Amniotic stem cell (primary cell): ENCODE results near the gene PCDHGA5.
"Not testable (repeated sequence)": the region's sequence is repeated elsewhere in the genome, so short reads cannot be mapped to it uniquely, and the experiment has no call there.

ENCODE experiments used
- DNase-seq: peaks from one replicate; lab custom pipeline; 2025; lab: John Stamatoyannopoulos, UW

Gene PCDHGA5

GRCh38 chr5:141351591-141351990 lies 12.4 kb upstream of the PCDHGA5 start:
- DNase-seq: no peak

GRCh38 chr5:141354900-141355469 lies 9.0 kb upstream of the PCDHGA5 start, which contains the start of gene PCDHGA4:
Gene PCDHGA4, plus strand, starts transcription at chr5:141355021. Its CDS starts 87 bp downstream, at chr5:141355108.
- no peak for DNase-seq

GRCh38 chr5:141355641-141356040 lies 8.3 kb upstream of the PCDHGA5 start:
- no peak for DNase-seq

- DNase-seq: no peak
Observed at GRCh38 chr5:141356133-141356532, 7.8 kb upstream of the PCDHGA5 start.

- no peak for DNase-seq
Observed at GRCh38 chr5:141356950-141357349, 7.0 kb upstream of the PCDHGA5 start.

- no peak for DNase-seq
Observed at GRCh38 chr5:141359790-141360426, 4.1 kb upstream of the PCDHGA5 start, which contains the start of gene PCDHGB2. Gene PCDHGB2, plus strand, starts transcription at chr5:141359994. Its CDS starts 142 bp downstream, at chr5:141360136.

- no peak for DNase-seq
Observed at GRCh38 chr5:141360685-141361084, 3.3 kb upstream of the PCDHGA5 start.

- no peak for DNase-seq
Observed at GRCh38 chr5:141362719-141363118, 1.2 kb upstream of the PCDHGA5 start.

- DNase-seq: no peak
Observed at GRCh38 chr5:141366016-141366896, 2.3 kb downstream of the PCDHGA5 start.

- DNase-seq: no peak
Observed at GRCh38 chr5:141369994-141370848, 6.3 kb downstream of the PCDHGA5 start, which contains the start of gene PCDHGB3. Gene PCDHGB3, plus strand, starts transcription at chr5:141370242. Its CDS starts 153 bp downstream, at chr5:141370395.

- DNase-seq: no peak
Observed at GRCh38 chr5:141371572-141372475, 7.9 kb downstream of the PCDHGA5 start.

- DNase-seq: no peak
Observed at GRCh38 chr5:141373673-141374317, 9.8 kb downstream of the PCDHGA5 start, which contains the start of gene PCDHGA6. Gene PCDHGA6, plus strand, starts transcription at chr5:141373891. Its CDS starts 193 bp downstream, at chr5:141374084.

GRCh38 chr5:141374627-141375026 lies 10.7 kb downstream of the PCDHGA5 start:
- DNase-seq: no peak

GRCh38 chr5:141375444-141376155 lies 11.6 kb downstream of the PCDHGA5 start:
- DNase-seq: not testable (repeated sequence)

GRCh38 chr5:141382469-141383294 lies 18.7 kb downstream of the PCDHGA5 start, which contains the start of gene PCDHGA7:
Gene PCDHGA7, plus strand, starts transcription at chr5:141382742. Its CDS starts 158 bp downstream, at chr5:141382900.
- no peak for DNase-seq

- no peak for DNase-seq
Observed at GRCh38 chr5:141383345-141383744, 19.4 kb downstream of the PCDHGA5 start.

GRCh38 chr5:141384471-141385267 lies 20.7 kb downstream of the PCDHGA5 start:
- DNase-seq: no peak
